ENCODE measurements around the gene SLC1A4. TPM values are rescaled to one million over a fixed set of nuclear protein-coding genes. Genes with fewer than 3 reads are reported as not detected.

Gene SLC1A4
- total RNA-seq, 4 donors from 2014 or later, result 4.6 to 6.9 (median 5.4) TPM

GRCh38 chr2:64944484-64944883, 44.7 kb upstream of the SLC1A4 start:
- Histone ChIP-seq H3K27me3 (no peaks in the 10 kb centered on the region), H3K4me3 (replicated peaks in 1 of 3) (no peak overlapping the region), H3K36me3 (no peaks in the 10 kb centered on the region), H3K27ac (no peak overlapping the region), H3K9me3 (no peaks in the 10 kb centered on the region), H3K4me1 (no peaks in the 10 kb centered on the region)
- no peak for DNase-seq
- no peak for TF ChIP-seq POLR2A (IDR thresholded peaks at IDR 0.05)
- 70 to 75% methylated on average over 3 to 4 of the region's 4 CpGs for WGBS, 2 donors
- intact Hi-C loops (cut with DNase I), result no loop called here

GRCh38 chr2:64945973-64946768, 43.0 kb upstream of the SLC1A4 start:
- DNase-seq, result no peak

GRCh38 chr2:64946769-64947247, 42.4 kb upstream of the SLC1A4 start:
- intact Hi-C loops (cut with DNase I), result no loop called here
- TF ChIP-seq POLR2A (IDR thresholded peaks at IDR 0.05) (no peak), CTCF (IDR thresholded peaks at IDR 0.05) (no peak)
- H3K4me1 ChIP-seq, result no peaks in the 10 kb centered on the region
- no peak overlapping the region for H3K27ac ChIP-seq
- no peak for DNase-seq
- H3K36me3 ChIP-seq, result no peaks in the 10 kb centered on the region
- H3K4me3 ChIP-seq (replicated peaks in 1 of 3), result no peak overlapping the region
- H3K9me3 ChIP-seq, result no peaks in the 10 kb centered on the region
- H3K27me3 ChIP-seq, result no peaks in the 10 kb centered on the region

More at GRCh38 chr2:64945973-64946768, 43.0 kb upstream of the SLC1A4 start:
- 54 to 65% methylated on average over 10 to 14 of the region's 14 CpGs for WGBS, 2 donors
- Histone ChIP-seq H3K27ac (no peak overlapping the region), H3K27me3 (no peaks in the 10 kb centered on the region), H3K9me3 (no peaks in the 10 kb centered on the region), H3K4me1 (no peaks in the 10 kb centered on the region), H3K4me3 (replicated peaks in 1 of 3) (no peak overlapping the region), H3K36me3 (no peaks in the 10 kb centered on the region)
- intact Hi-C loops (cut with DNase I), result no loop called here
- TF ChIP-seq POLR2A (IDR thresholded peaks at IDR 0.05) (no peak), CTCF (IDR thresholded peaks at IDR 0.05) (no peak)

GRCh38 chr2:64947885-64948284, 41.3 kb upstream of the SLC1A4 start:
- Histone ChIP-seq H3K4me3 (replicated peaks in 1 of 3) (no peak overlapping the region), H3K27me3 (no peaks in the 10 kb centered on the region), H3K9me3 (no peaks in the 10 kb centered on the region), H3K4me1 (no peaks in the 10 kb centered on the region), H3K27ac (no peak overlapping the region), H3K36me3 (no peaks in the 10 kb centered on the region)
- intact Hi-C loops (cut with DNase I), result no loop called here
- no peak for DNase-seq
- TF ChIP-seq POLR2A (IDR thresholded peaks at IDR 0.05) (no peak), CTCF (IDR thresholded peaks at IDR 0.05) (no peak)
- WGBS, 2 donors, result 80 to 94% methylated on average over 4 of the region's 4 CpGs

GRCh38 chr2:64950226-64951160, 38.7 kb upstream of the SLC1A4 start:
- intact Hi-C loops (cut with DNase I), result no loop called here
- no peaks in the 10 kb centered on the region for H3K4me1 ChIP-seq
- H3K36me3 ChIP-seq, result no peaks in the 10 kb centered on the region
- TF ChIP-seq CTCF (IDR thresholded peaks at IDR 0.05) (no peak), POLR2A (IDR thresholded peaks at IDR 0.05) (no peak)
- no peaks in the 10 kb centered on the region for H3K27me3 ChIP-seq
- H3K4me3 ChIP-seq (replicated peaks in 1 of 3), result no peak overlapping the region
- WGBS, 2 donors, result 85 to 88% methylated on average over 14 of the region's 14 CpGs
- H3K9me3 ChIP-seq, result no peaks in the 10 kb centered on the region
- DNase-seq, result no peak
- no peak overlapping the region for H3K27ac ChIP-seq

Measured in thyroid gland (tissue), 4 donors.